ENCODE data around the gene DYNLL2.

DYNLL2 gene

DNA sequence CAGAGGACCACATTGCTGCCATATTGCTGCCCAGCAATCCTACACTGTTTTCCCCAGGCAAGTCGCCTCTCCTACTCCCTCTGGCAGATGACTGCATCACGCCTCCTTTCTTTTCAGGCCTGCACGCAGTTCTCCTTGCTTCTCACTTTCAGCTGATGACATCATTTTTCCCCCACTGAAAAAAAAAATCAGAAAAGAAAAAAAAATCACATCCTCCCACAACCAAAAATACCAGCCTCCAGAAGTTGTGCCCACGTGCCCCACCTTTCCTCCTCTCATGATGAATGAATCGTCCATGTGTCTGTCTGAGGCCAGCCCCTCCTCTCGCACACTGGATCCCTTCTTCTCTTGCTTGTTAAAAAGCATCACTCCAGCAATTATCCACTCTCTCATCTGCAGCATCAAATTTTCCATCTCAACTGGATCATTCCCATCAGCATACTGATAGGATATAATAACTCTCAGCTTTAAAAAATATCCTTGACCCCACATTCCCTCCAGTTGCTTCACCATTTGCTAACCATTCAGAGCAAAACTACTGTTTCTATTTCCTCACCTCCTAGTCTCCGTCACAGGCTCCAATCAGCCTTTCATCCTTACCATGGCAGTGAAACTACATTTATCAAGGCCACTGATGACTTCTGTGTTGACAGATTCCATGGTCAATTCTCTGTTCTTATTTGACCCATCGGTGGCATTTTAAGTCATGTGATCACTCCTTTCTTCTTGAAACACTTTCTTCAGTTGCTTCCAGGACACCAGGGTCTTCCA is 30.1 kb upstream of the DYNLL2 start:
- TF ChIP-seq, protein P1, sequence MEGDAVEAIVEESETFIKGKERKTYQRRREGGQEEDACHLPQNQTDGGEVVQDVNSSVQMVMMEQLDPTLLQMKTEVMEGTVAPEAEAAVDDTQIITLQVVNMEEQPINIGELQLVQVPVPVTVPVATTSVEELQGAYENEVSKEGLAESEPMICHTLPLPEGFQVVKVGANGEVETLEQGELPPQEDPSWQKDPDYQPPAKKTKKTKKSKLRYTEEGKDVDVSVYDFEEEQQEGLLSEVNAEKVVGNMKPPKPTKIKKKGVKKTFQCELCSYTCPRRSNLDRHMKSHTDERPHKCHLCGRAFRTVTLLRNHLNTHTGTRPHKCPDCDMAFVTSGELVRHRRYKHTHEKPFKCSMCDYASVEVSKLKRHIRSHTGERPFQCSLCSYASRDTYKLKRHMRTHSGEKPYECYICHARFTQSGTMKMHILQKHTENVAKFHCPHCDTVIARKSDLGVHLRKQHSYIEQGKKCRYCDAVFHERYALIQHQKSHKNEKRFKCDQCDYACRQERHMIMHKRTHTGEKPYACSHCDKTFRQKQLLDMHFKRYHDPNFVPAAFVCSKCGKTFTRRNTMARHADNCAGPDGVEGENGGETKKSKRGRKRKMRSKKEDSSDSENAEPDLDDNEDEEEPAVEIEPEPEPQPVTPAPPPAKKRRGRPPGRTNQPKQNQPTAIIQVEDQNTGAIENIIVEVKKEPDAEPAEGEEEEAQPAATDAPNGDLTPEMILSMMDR (IDR thresholded peaks at IDR 0.05; ENCODE audit: low read depth, low read length), result no peak
- in situ Hi-C loops (cut with HindIII; ENCODE audit: low sequenced_read_pairs), result no loop called here
- H3K4me3 ChIP-seq (ENCODE audit: low read depth, low read length), result no peak overlapping the region
- no peak for DNase-seq (ENCODE audit: low read depth, low spot score)

DNA sequence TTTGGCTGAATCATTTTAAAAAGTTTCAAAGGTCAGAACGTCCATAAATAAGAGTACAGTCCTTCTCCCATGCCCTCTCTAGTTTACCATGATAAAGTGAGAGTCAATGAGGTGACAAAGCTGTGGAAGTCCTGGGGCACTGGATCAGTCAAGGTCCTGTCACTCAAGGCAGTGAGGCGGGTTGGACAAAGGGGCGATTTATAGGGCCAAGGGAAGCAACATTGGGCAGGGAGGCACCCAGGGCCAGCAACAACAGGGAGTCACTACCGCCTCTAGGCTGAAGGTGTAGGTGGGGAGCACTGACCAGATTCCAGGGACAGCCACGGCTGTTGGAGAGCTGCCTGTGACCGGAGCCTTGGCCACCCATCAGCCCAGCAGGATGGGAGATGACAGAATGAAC is 28.6 kb upstream of the DYNLL2 start:
- DNase-seq (ENCODE audit: low read depth, low spot score), result no peak
- in situ Hi-C loops (cut with HindIII; ENCODE audit: low sequenced_read_pairs), result no loop called here
- TF ChIP-seq, protein P1 (IDR thresholded peaks at IDR 0.05; ENCODE audit: low read depth, low read length), result no peak
- H3K4me3 ChIP-seq (ENCODE audit: low read depth, low read length), result no peak overlapping the region

DNA sequence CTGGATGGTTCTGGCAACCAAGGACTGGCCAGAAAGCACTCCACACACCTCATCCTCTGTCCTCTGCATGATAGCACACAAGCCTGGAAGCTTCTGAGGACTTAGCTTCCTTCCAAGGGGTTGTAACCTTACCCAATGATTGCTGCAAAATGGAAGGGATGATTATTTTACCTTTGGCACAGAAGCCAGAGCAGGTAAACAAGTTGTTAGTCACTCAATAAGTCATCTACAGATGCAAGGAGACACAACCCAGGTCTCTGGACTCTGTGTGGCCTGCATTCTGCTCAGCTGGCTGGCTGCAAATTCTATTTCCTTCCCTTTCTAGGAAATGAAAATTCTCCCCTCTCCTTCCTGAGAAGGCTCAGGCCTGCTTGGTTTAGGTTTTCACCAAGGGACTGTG is 26.7 kb upstream of the DYNLL2 start:
- in situ Hi-C loops (cut with HindIII; ENCODE audit: low sequenced_read_pairs), result no loop called here
- TF ChIP-seq, protein P1 (IDR thresholded peaks at IDR 0.05; ENCODE audit: low read depth, low read length), result no peak
- no peak for DNase-seq (ENCODE audit: low read depth, low spot score)
- no peak overlapping the region for H3K4me3 ChIP-seq (ENCODE audit: low read depth, low read length)

DNA sequence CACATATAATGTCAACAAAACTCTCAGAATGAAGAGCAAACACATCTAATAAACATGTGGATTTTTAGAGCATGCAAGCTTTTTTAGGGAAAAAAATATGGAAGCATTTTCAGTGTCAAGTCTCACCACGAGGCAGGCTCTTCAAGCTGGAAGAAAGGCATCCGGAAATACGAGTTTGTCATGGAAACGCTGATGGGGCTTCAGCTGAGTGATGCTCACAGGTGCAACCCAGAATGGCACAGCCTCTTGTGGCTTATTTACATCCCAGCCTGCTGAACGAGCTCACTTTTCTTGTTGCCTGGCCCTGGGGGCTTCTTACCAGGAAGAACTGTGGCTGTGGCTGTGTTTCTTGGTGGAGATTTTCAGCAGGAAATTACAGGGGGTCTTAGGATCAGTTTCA is 24.1 kb upstream of the DYNLL2 start:
- in situ Hi-C loops (cut with HindIII; ENCODE audit: low sequenced_read_pairs), result no loop called here
- no peak for DNase-seq (ENCODE audit: low read depth, low spot score)
- no peak overlapping the region for H3K4me3 ChIP-seq (ENCODE audit: low read depth, low read length)

GRCh38 chr17:58060596-58061191 is 22.5 kb upstream of the DYNLL2 start:
- DNase-seq (ENCODE audit: low read depth, low spot score), result no peak
- in situ Hi-C loops (cut with HindIII; ENCODE audit: low sequenced_read_pairs), result no loop called here

More for the DNA sequence above, 24.1 kb upstream of the DYNLL2 start:
- TF ChIP-seq, protein P1 (IDR thresholded peaks at IDR 0.05; ENCODE audit: low read depth, low read length), result no peak

DNA sequence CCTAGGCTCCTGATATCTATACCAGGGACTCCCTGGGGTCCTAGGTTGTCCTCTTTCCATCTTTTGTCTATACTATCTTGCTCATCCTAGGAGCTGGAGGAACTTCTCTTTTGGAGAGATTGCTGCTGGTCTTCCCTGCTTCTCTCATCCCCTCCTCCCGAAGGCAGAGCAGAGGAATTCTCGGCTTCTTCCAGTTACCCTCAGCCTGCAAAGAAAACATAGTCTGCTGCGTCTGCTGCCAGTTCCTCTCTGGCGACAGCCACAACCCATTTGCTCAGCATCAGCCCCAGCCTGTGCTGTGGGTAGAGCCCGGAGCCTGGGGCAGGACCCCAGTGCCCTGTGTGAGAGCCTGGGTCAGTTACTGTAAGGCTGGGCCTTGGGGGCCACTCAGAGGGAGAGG is 21.5 kb upstream of the DYNLL2 start:
- no peak overlapping the region for H3K4me3 ChIP-seq (ENCODE audit: low read depth, low read length)
- TF ChIP-seq, protein P1 (IDR thresholded peaks at IDR 0.05; ENCODE audit: low read depth, low read length), result no peak
- in situ Hi-C loops (cut with HindIII; ENCODE audit: low sequenced_read_pairs), result no loop called here
- no peak for DNase-seq (ENCODE audit: low read depth, low spot score)

More at GRCh38 chr17:58060596-58061191, 22.5 kb upstream of the DYNLL2 start:
- TF ChIP-seq, protein P1 (IDR thresholded peaks at IDR 0.05; ENCODE audit: low read depth, low read length), result no peak
- H3K4me3 ChIP-seq (ENCODE audit: low read depth, low read length), result no peak overlapping the region
